Erythroblast (primary cell): ENCODE data around the gene CEACAM19.

Source experiments
- GATA1 ChIP-seq: IDR thresholded peaks from 2 replicates; pipeline ENCODE4 v1.6.1; 2011; ENCODE audit warnings: low read depth, mild to moderate bottlenecking, control low read depth, low read length, moderate library complexity
- POLR2A ChIP-seq: IDR thresholded peaks from 2 replicates; pipeline ENCODE4 v1.6.1; 2011; ENCODE audit warnings: mild to moderate bottlenecking, low read length

DNA sequence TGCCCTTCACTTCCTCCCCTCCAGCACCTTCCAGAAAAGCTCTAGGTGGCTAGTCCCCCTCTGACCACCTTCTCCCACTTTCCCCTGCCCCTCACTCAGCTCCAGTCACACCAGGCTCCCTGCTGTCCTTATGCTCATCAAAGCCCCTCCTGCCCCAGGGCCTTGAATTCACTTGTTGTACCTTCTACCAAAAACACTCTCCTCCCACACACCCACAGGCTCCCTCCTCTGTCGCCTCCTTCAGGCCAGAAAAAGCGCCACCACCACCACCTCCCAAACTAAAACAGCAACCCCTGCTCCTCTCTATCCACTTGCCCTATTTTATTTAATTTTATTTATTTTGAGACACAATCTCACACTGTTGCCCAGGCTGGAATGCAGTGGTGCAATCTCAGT is 22.9 kb downstream of the CEACAM19 start:
- TF ChIP-seq POLR2A (no peak), GATA1 (no peak)
